ENCODE measurements around the gene CAPN5.

- TF ChIP-seq CTCF (conservative IDR thresholded peaks at IDR 0.05 in 1 of 2, IDR thresholded peaks at IDR 0.05 in 1 of 2; ENCODE audit: extremely low read depth in 1 of 2, insufficient read depth in 1 of 2, low read depth in 1 of 2, low read length in 2 of 2) (no peak), EZH2 (IDR thresholded peaks at IDR 0.05; ENCODE audit: borderline replicate concordance, low read length) (no peak)
Observed at GRCh38 chr11:77049026-77049425, 17.7 kb upstream of the CAPN5 start.

Measured in mammary epithelial cell (primary cell).